ENCODE data around the gene C1QTNF4.

Gene C1QTNF4

DNA sequence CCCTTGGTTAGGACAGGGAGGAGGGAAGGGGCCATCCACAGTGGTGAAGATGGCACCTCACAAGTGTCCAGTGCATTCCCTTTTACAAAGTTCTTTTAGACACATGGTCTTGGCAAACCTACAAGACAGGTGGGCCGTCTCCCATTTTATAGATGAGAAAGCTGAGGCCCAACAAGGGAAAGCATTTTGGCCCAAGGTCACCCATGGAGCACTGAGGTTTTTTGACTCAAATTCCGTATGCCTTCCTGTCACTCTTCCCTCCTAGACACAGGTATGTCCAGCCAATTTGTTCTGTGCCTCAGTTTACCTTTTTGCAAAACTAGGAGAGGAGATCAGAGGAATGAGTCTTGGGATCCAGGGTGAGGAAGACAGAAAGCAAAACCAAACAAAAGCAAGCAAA is 1.2 kb downstream of the C1QTNF4 start:
- Histone ChIP-seq H3K36me3 (ENCODE audit: control insufficient read depth in 1 of 2, insufficient read depth in 2 of 2, low read length in 2 of 2) (no peaks in the 10 kb centered on the region), H3K27me3 (ENCODE audit: low read depth, low read length) (peaks cover 27% of the 10 kb centered on the region), H3K4me3 (ENCODE audit: low read depth in 1 of 2, low read length in 2 of 2) (no peak overlapping the region), H3K9me3 (ENCODE audit: control insufficient read depth in 1 of 2, low read length in 2 of 2) (no peaks in the 10 kb centered on the region), H3K4me1 (ENCODE audit: control insufficient read depth in 1 of 2, insufficient read depth in 2 of 2, low read length in 2 of 2) (peaks cover 0 to 23% of the 10 kb centered on the region in 2 donors), H3K27ac (ENCODE audit: low read length) (no peak overlapping the region)

DNA sequence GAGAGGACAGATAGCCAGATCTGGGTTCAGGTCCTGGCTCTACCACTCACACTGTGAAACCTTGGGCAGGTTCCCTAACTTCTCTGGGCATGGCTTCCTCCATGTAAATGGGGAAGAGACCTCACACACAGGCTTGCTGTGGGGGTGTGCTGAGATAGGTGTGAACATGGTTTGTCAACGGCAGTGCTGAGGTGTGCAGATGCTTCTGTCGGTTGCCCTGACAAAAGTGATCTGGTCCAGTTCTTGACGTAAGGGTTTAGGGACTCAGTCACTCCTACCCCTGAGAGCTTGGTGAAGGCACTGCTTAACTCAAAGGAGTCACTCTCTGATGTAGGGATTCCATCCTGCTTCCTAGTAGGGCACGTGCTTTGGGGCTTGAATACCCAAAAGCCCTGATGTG is 2.0 kb downstream of the C1QTNF4 start:
- peaks cover 27% of the 10 kb centered on the region for H3K27me3 ChIP-seq (ENCODE audit: low read depth, low read length)

DNA sequence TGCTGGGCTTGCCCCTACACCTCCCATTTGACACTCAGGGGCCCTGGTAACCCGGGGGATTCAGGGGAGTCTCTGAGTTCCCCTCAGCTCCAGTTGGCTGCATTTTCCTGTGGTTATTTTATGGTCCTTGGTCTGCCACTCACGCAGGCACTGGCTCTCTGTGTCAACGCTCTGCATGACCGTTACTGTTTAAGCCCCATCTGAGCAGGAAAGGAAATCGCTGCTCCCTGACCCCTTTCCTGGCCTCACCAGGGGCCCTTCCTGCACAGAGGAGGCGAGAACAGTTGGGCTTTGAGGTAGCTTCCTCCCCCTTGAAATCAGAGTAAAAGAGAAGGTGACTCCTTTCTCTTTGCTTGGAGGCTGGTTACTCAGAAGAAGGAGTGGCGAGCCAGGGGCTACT is 2.4 kb downstream of the C1QTNF4 start:
- H3K27ac ChIP-seq (ENCODE audit: low read length) = no peak overlapping the region
- H3K4me3 ChIP-seq (ENCODE audit: low read depth in 1 of 2, low read length in 2 of 2) = no peak overlapping the region
- peaks cover 0 to 23% of the 10 kb centered on the region in 2 donors for H3K4me1 ChIP-seq (ENCODE audit: control insufficient read depth in 1 of 2, insufficient read depth in 2 of 2, low read length in 2 of 2)
- H3K9me3 ChIP-seq (ENCODE audit: control insufficient read depth in 1 of 2, low read length in 2 of 2) = no peaks in the 10 kb centered on the region
- H3K36me3 ChIP-seq (ENCODE audit: control insufficient read depth in 1 of 2, insufficient read depth in 2 of 2, low read length in 2 of 2) = no peaks in the 10 kb centered on the region
- peaks cover 27% of the 10 kb centered on the region for H3K27me3 ChIP-seq (ENCODE audit: low read depth, low read length)

More for the DNA sequence above, 2.0 kb downstream of the C1QTNF4 start:
- Histone ChIP-seq H3K9me3 (ENCODE audit: control insufficient read depth in 1 of 2, low read length in 2 of 2) (no peaks in the 10 kb centered on the region), H3K27ac (ENCODE audit: low read length) (no peak overlapping the region), H3K4me1 (ENCODE audit: control insufficient read depth in 1 of 2, insufficient read depth in 2 of 2, low read length in 2 of 2) (peaks cover 0 to 23% of the 10 kb centered on the region in 2 donors), H3K4me3 (ENCODE audit: low read depth in 1 of 2, low read length in 2 of 2) (no peak overlapping the region), H3K36me3 (ENCODE audit: control insufficient read depth in 1 of 2, insufficient read depth in 2 of 2, low read length in 2 of 2) (no peaks in the 10 kb centered on the region)

DNA sequence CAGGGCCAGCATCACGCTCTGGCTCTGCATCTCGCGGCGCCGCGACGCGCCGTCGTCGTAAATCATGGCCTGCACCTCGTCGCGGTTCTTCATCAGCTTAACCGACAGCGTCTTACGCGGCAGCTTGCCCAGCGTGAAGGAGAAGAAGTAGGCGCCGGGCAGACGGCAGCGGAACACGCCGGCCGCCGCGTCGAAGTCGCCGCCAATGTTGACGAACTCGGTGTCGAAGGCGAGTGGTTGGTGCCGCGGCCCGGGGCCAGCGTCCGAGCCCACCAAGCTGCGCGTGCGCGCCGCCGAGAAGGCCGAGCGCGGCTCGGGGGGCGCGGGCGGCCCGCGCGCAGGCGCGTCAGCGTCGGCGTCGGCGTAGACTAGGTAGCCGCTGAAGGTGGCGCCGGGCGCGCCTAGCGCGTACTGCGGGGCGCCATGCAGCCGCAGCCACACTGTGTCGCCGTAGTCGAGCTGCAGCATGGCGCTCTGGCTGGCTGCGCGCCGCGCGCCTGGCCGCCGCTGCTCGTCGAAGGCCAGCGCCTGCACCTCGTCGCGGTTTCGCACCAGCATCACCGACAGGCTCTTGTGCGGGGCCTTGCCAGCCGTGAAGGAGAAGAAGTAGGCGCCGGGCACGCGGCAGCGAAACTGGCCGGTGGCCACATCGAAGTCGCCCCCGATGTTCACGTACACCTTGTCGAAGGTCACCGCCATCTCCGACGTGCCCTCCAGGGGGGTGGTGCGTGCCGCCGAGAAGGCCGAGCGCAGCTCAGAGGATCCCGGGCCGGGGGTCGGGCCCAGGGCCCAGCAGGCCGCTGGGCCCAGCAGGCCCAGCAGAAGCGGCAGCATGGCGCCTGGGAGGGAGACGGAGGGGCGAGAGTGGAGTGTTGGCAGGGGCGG is 4.0 kb downstream of the C1QTNF4 start:
- Histone ChIP-seq H3K27ac (ENCODE audit: low read length) (no peak overlapping the region), H3K4me3 (ENCODE audit: low read depth in 1 of 2, low read length in 2 of 2) (peak overlapping the region; percentile 16 to 62), H3K9me3 (ENCODE audit: control insufficient read depth in 1 of 2, low read length in 2 of 2) (no peaks in the 10 kb centered on the region), H3K27me3 (ENCODE audit: low read depth, low read length) (peaks cover 26% of the 10 kb centered on the region), H3K4me1 (ENCODE audit: control insufficient read depth in 1 of 2, insufficient read depth in 2 of 2, low read length in 2 of 2) (peaks cover 0 to 28% of the 10 kb centered on the region in 2 donors), H3K36me3 (ENCODE audit: control insufficient read depth in 1 of 2, insufficient read depth in 2 of 2, low read length in 2 of 2) (peaks cover 0 to 2% of the 10 kb centered on the region in 2 donors)

DNA sequence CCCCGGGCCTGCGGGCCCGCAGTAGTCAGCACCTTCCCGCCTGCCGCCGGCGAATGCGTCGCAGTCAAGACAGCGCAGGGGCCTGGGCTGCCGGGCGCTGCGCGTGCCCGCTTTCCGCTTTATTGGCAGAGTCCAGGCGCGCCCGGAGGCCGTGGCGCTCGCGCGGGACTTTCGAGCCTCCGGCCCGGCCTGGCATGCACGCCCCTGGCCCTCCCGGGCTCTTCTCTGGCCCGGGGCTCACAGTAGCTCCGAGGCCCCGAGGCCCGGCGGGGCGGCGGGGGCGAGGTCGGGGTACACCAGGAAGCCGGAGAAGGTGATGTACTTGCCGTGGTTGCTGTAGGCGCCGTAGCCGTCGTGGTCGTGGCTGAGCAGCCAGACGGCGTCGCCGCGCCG is 4.6 kb downstream of the C1QTNF4 start:
- H3K4me3 ChIP-seq (ENCODE audit: low read depth in 1 of 2, low read length in 2 of 2) = peak overlapping the region; percentile 16 to 62
- H3K27me3 ChIP-seq (ENCODE audit: low read depth, low read length) = peaks cover 20% of the 10 kb centered on the region
- peaks cover 0 to 7% of the 10 kb centered on the region in 2 donors for H3K36me3 ChIP-seq (ENCODE audit: control insufficient read depth in 1 of 2, insufficient read depth in 2 of 2, low read length in 2 of 2)
- H3K9me3 ChIP-seq (ENCODE audit: control insufficient read depth in 1 of 2, low read length in 2 of 2) = no peaks in the 10 kb centered on the region
- H3K27ac ChIP-seq (ENCODE audit: low read length) = no peak overlapping the region
- H3K4me1 ChIP-seq (ENCODE audit: control insufficient read depth in 1 of 2, insufficient read depth in 2 of 2, low read length in 2 of 2) = peaks cover 0 to 28% of the 10 kb centered on the region in 2 donors

DNA sequence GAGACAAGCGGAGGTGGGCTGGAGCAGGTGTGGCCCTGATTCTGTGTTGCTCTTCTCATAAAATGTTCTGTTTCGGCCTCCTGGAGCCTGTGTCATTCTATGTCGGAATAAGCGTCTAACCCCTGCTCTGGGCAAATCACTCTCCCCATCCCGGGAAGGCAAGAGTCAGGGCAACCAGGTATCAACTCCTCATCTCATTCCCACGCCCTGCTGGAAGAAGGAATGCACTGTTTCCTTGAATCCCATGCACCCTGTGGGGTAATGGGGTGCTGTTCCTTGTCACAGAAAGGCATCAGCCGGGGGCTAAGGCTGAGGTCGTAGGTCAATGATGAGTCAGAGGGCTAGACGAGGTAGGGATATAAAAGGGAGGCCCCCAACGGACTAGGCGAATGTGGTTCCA is 5.1 kb downstream of the C1QTNF4 start:
- H3K36me3 ChIP-seq (ENCODE audit: control insufficient read depth in 1 of 2, insufficient read depth in 2 of 2, low read length in 2 of 2) = peaks cover 4 to 12% of the 10 kb centered on the region in 2 donors
- H3K27ac ChIP-seq (ENCODE audit: low read length) = no peak overlapping the region
- H3K4me1 ChIP-seq (ENCODE audit: control insufficient read depth in 1 of 2, insufficient read depth in 2 of 2, low read length in 2 of 2) = peaks cover 0 to 25% of the 10 kb centered on the region in 2 donors
- peak overlapping the region in 1 of 2 donors; percentile 62 for H3K4me3 ChIP-seq (ENCODE audit: low read depth in 1 of 2, low read length in 2 of 2)
- peaks cover 16% of the 10 kb centered on the region for H3K27me3 ChIP-seq (ENCODE audit: low read depth, low read length)
- no peaks in the 10 kb centered on the region for H3K9me3 ChIP-seq (ENCODE audit: control insufficient read depth in 1 of 2, low read length in 2 of 2)

DNA sequence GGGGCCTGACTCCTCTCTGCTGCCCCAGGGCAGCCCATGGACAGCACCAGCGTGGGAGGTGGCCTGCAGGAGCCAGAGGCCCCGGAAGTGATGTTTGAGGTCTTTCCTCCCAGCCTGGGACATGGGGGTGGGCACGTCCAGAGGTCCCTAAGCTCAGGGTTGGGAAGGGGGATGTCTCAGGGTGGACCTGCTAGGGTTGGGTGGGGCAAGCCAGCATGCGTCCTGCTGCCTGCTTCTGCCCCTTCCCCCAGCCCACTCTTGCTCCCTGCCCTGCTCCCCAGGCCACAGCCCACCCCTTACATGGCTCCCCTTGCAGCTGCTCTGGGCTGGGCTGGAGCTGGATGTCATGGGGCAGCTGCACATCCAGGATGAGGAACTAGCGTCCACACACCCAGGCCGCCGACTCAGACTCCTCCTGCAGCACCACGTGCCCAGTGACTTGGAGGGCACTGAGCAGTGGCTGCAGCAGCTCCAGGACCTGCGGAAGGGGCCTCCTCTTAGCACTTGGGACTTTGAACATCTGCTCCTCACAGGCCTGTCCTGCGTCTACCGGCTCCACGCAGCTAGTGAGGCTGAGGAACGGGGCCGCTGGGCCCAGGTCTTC is 6.4 kb downstream of the C1QTNF4 start:
- H3K27ac ChIP-seq (ENCODE audit: low read length) = no peak overlapping the region
- no peaks in the 10 kb centered on the region for H3K9me3 ChIP-seq (ENCODE audit: control insufficient read depth in 1 of 2, low read length in 2 of 2)
- peaks cover 5% of the 10 kb centered on the region for H3K27me3 ChIP-seq (ENCODE audit: low read depth, low read length)
- H3K36me3 ChIP-seq (ENCODE audit: control insufficient read depth in 1 of 2, insufficient read depth in 2 of 2, low read length in 2 of 2) = peaks cover 13 to 25% of the 10 kb centered on the region in 2 donors
- H3K4me3 ChIP-seq (ENCODE audit: low read depth in 1 of 2, low read length in 2 of 2) = no peak overlapping the region
- peaks cover 0 to 17% of the 10 kb centered on the region in 2 donors for H3K4me1 ChIP-seq (ENCODE audit: control insufficient read depth in 1 of 2, insufficient read depth in 2 of 2, low read length in 2 of 2)

DNA sequence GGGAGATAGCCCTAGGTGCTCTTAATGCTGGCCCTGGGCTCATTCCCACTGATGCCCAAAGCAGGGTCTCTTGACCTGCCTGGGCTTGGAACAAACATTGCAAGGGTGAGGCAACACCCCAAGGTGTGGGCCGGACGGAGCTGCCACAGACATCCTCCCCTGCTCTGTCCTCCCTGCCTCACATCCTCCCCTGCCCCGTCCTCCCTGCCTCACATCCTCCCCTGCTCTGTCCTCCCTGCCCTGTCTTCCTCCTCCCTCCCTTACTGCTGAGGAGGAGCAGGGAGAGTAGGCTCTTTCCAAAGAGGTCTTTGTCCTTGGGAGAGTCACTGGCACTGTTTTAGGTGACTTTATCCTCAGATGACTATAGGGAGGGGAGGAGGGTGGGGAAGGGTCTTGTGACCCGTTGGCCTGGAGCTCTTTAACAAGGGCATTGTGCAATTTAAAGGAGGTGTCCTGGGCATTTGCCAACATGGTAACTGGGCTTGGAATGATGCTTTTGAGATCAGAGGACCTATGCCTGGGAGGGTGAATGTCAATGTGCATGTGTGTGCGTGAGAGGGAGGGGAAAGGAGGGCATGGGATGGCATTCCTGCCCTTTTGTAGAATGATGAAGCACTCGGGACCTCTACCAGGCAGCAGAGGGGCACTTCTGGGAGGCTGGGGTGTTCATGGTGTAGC is 7.0 kb downstream of the C1QTNF4 start:
- Histone ChIP-seq H3K36me3 (ENCODE audit: control insufficient read depth in 1 of 2, insufficient read depth in 2 of 2, low read length in 2 of 2) (peaks cover 19 to 31% of the 10 kb centered on the region in 2 donors), H3K27me3 (ENCODE audit: low read depth, low read length) (no peaks in the 10 kb centered on the region), H3K27ac (ENCODE audit: low read length) (no peak overlapping the region), H3K9me3 (ENCODE audit: control insufficient read depth in 1 of 2, low read length in 2 of 2) (no peaks in the 10 kb centered on the region), H3K4me1 (ENCODE audit: control insufficient read depth in 1 of 2, insufficient read depth in 2 of 2, low read length in 2 of 2) (peaks cover 0 to 17% of the 10 kb centered on the region in 2 donors), H3K4me3 (ENCODE audit: low read depth in 1 of 2, low read length in 2 of 2) (no peak overlapping the region)

DNA sequence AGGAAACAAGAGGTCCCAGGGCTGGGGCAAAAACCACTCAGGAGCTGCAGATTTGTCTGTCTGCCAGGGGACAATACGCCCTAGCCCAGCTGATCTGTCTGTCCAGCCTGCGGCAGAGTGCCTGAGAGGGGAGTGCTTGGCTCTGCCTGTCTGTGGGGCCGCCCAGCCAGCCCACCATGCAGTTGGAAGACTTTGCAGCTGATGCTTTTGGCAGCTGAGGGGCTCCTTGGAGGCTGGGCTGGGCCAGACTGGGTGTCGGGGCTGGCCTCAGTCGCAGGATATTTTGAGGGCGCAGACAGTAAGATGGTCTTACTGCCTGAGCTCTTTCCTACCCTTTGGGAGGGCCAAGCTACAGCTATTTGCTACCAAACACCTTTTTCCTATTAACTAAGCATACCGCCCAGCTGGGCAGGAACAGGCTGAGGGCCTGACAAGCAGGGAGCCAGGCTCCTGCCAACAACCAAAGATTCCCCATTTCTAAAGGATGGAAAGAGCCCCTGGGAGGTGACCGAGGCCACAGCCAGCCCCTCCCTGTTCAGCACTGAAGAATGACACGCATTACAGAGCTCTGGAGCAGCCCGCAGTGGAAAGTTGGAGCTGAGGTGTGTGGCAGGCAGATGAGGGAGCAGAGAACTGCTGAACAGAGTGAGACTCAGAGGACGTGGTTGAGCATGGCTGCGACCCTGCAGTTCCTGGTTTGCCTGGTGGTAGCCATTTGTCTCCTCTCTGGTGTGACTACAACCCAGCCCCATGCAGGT is 7.9 kb downstream of the C1QTNF4 start, which contains the start of gene FAM180B:
FAM180B (plus strand) TSS at position 581 of the 758 bp plus-strand sequence; CDS start at position 672, 91 bp downstream.
- no peaks in the 10 kb centered on the region for H3K27me3 ChIP-seq (ENCODE audit: low read depth, low read length)
- peaks cover 28 to 40% of the 10 kb centered on the region in 2 donors for H3K36me3 ChIP-seq (ENCODE audit: control insufficient read depth in 1 of 2, insufficient read depth in 2 of 2, low read length in 2 of 2)
- H3K9me3 ChIP-seq (ENCODE audit: control insufficient read depth in 1 of 2, low read length in 2 of 2) = no peaks in the 10 kb centered on the region
- H3K4me1 ChIP-seq (ENCODE audit: control insufficient read depth in 1 of 2, insufficient read depth in 2 of 2, low read length in 2 of 2) = peaks cover 0 to 17% of the 10 kb centered on the region in 2 donors
- no peak within 1 kb of the TSS for H3K27ac ChIP-seq (ENCODE audit: low read length)
- H3K4me3 ChIP-seq (ENCODE audit: low read depth in 1 of 2, low read length in 2 of 2) = no peak within 1 kb of the TSS

DNA sequence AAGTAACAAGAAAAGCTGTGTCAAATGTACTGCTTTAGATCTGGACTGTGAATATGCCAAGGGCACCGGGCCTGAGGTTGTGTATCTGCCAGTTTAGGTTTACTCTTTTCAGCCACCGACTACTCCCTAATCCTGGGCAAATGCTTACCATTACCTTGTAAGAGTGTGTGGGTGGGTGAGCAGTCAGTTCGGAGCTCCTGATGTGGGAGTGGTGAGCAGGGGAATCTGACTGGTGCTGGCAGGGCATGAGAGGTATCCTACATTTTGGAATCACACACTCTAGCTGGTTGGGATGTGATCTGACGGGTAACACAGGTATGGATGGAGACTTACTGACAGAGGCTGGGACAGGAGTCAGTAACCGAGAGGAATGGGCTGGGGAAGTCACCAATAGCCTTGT is 10.4 kb downstream of the C1QTNF4 start:
- H3K9me3 ChIP-seq (ENCODE audit: control insufficient read depth in 1 of 2, low read length in 2 of 2) = no peaks in the 10 kb centered on the region
- H3K36me3 ChIP-seq (ENCODE audit: control insufficient read depth in 1 of 2, insufficient read depth in 2 of 2, low read length in 2 of 2) = peaks cover 35 to 47% of the 10 kb centered on the region in 2 donors
- H3K4me3 ChIP-seq (ENCODE audit: low read depth in 1 of 2, low read length in 2 of 2) = no peak overlapping the region
- H3K4me1 ChIP-seq (ENCODE audit: control insufficient read depth in 1 of 2, insufficient read depth in 2 of 2, low read length in 2 of 2) = peaks cover 12 to 24% of the 10 kb centered on the region in 2 donors
- no peaks in the 10 kb centered on the region for H3K27me3 ChIP-seq (ENCODE audit: low read depth, low read length)
- no peak overlapping the region for H3K27ac ChIP-seq (ENCODE audit: low read length)

Measured in muscle layer of duodenum (tissue), 2 donors.